Endothelial cell of umbilical vein (primary cell): ENCODE results near the gene HSD3B1. TPM values are rescaled to one million over a fixed set of nuclear protein-coding genes. Genes with fewer than 3 reads are reported as not detected.

Experiments used
- BruUV-seq: library from RNA; stranded (reverse); fragments of 400-500 nt; replicated peaks from 2 replicates; lab custom pipeline; 2021; lab: Mats Ljungman, UMichigan
- CTCF ChIA-PET: fragments of 300-600, 350-600 bp; sonication (Branson Sonifier 250); formaldehyde crosslinking; loops from one replicate; lab custom pipeline; 2021; ENCODE audit warnings: antibody characterized with exemption, inconsistent platforms; lab: Charles Lee
- POLR2A ChIA-PET: fragments of 300-600, 350-600 bp; sonication (Branson Sonifier 250); formaldehyde crosslinking; loops from one replicate; lab custom pipeline; 2021; ENCODE audit warnings: antibody characterized with exemption, inconsistent platforms; lab: Charles Lee
- DNase-seq: peaks from one replicate; pipeline ENCODE4 v3.0.0-alpha.2; 2011; ENCODE audit warnings: low read depth, low spot score
- FAIRE-seq: peaks from 2 replicates; lab custom pipeline; 2011; peaks lifted over from hg19 to GRCh38; lab: Jason Lieb, UNC
- H2AFZ ChIP-seq: 2 replicates; pipeline ENCODE4 v1.6.0; 2012; ENCODE audit warnings: low read depth, low read length, control low read depth, inconsistent platforms
- H3K27ac ChIP-seq: 2 replicates; pipeline ENCODE4 v1.5.1; 2011; ENCODE audit warnings: low read depth, mild to moderate bottlenecking, control low read depth, low read length, moderate library complexity; ENCODE audit not compliant: insufficient read depth
- H3K27me3 ChIP-seq, 2 experiments: 2 replicates each; pipeline versions ENCODE4 v1.6.0 to v1.6.1; 2011; ENCODE audit warnings: low read length in 2 of 2, mixed read lengths in 1 of 2; ENCODE audit not compliant: control insufficient read depth in 2 of 2, insufficient read depth in 2 of 2
- H3K36me3 ChIP-seq, 2 experiments: 2 replicates in 1 of 2; 3 replicates in 1 of 2; pipeline ENCODE4 v1.5.1; 2011; ENCODE audit warnings: low read length in 2 of 2, mild to moderate bottlenecking in 1 of 2, moderate library complexity in 1 of 2; ENCODE audit not compliant: control insufficient read depth in 2 of 2, insufficient read depth in 2 of 2; ENCODE audit errors: extremely low read depth in 1 of 2
- H3K4me1 ChIP-seq: 3 replicates; pipeline ENCODE4 v1.5.1; 2011; ENCODE audit warnings: mild to moderate bottlenecking, low read length; ENCODE audit not compliant: control insufficient read depth, insufficient read depth; ENCODE audit errors: extremely low read depth
- H3K4me2 ChIP-seq: 2 replicates; pipeline ENCODE4 v1.6.1; 2011; ENCODE audit warnings: low read length, control low read depth, mixed read lengths; ENCODE audit not compliant: insufficient read depth
- H3K4me3 ChIP-seq, 3 experiments: fragments of 200-600 bp in 1 of 3; sonication (generic), shearing (Covaris generic) in 1 of 3; replicated peaks in 1 of 3; 2 replicates each; pipeline ENCODE4 v1.5.1; 2011 to 2016; ENCODE audit warnings: control low read depth in 3 of 3, low read length in 3 of 3, mild to moderate bottlenecking in 2 of 3, inconsistent platforms in 1 of 3, low read depth in 1 of 3, moderate library complexity in 1 of 3; ENCODE audit not compliant: insufficient read depth in 1 of 3
- H3K79me2 ChIP-seq: 2 replicates; pipeline ENCODE4 v1.6.0; 2012; ENCODE audit warnings: low read length, inconsistent platforms; ENCODE audit not compliant: control insufficient read depth, insufficient read depth
- H3K9ac ChIP-seq: replicated peaks from 2 replicates; pipeline ENCODE3; 2011; ENCODE audit warnings: low read length, control low read depth; ENCODE audit not compliant: insufficient read depth; ENCODE audit errors: extremely low read depth
- H3K9me1 ChIP-seq: replicated peaks from 3 replicates; pipeline ENCODE4 v1.6.0; 2011; ENCODE audit warnings: mild to moderate bottlenecking, low read length; ENCODE audit not compliant: control insufficient read depth, insufficient read depth; ENCODE audit errors: extremely low read depth
- H3K9me3 ChIP-seq: replicated peaks from 2 replicates; pipeline ENCODE4 v1.5.1; 2012; ENCODE audit warnings: low read length, inconsistent platforms; ENCODE audit not compliant: control insufficient read depth, insufficient read depth
- H4K20me1 ChIP-seq: replicated peaks from 2 replicates; pipeline ENCODE3; 2011; ENCODE audit warnings: mild to moderate bottlenecking, low read length; ENCODE audit not compliant: control insufficient read depth, insufficient read depth; ENCODE audit errors: extremely low read depth
- FOS ChIP-seq: IDR thresholded peaks from 2 replicates; pipeline ENCODE4 v1.6.1; 2011; ENCODE audit warnings: mild to moderate bottlenecking, low read length, moderate library complexity, borderline replicate concordance; ENCODE audit not compliant: insufficient read depth
- GATA2 ChIP-seq: IDR thresholded peaks from 2 replicates; pipeline ENCODE4 v1.7.0; 2011; ENCODE audit warnings: low read depth, mild to moderate bottlenecking, moderate library complexity, mixed read lengths, low read length; ENCODE audit not compliant: insufficient read length, insufficient read depth
- JUN ChIP-seq: IDR thresholded peaks from 2 replicates; pipeline ENCODE4 v1.6.1; 2011; ENCODE audit warnings: borderline replicate concordance, low read depth; ENCODE audit not compliant: insufficient read length, insufficient read depth
- MYC ChIP-seq: IDR thresholded peaks from one replicate; pipeline ENCODE4 v1.6.1; 2011; ENCODE audit warnings: mild to moderate bottlenecking, low read depth, low read length
- POLR2AphosphoS5 ChIP-seq: IDR thresholded peaks from 2 replicates; pipeline ENCODE4 v1.6.1; 2012; ENCODE audit warnings: low read depth, mild to moderate bottlenecking, control low read depth, low read length, moderate library complexity; ENCODE audit not compliant: insufficient read depth
- dilution Hi-C: fragments of 300-500 bp; cut with MboI; formaldehyde crosslinking; loops from one replicate; pipeline ENCODE4 v1.15.0; 2019; ENCODE audit warnings: low sequenced_read_pairs; ENCODE audit not compliant: extremely low pct_ligation_motif_present
- intact Hi-C: fragments of 100-400 bp; cut with micrococcal nuclease; formaldehyde crosslinking; loops from one replicate; pipeline ENCODE4 v1.10.0; 2022
- polyA plus RNA-seq, 4 experiments: library from polyadenylated mRNA; depleted of rRNA in 3 of 4; stranded (reverse) in 3 of 4; unstranded in 1 of 4; fragments of >200 nt; gene quantifications; 2 replicates each; pipeline versions ENCODE4 v1.2.1 to v1.2.3, GENCODE V29; 2011 to 2012; ENCODE audit warnings: missing spikeins in 1 of 4
- total RNA-seq: library from RNA; stranded (reverse); gene quantifications from 2 replicates; pipeline ENCODE4 v1.2.3, GENCODE V29; 2021
- TF ChIP-seq, protein P1 (sequence below), 2 donors: IDR thresholded peaks; 1 replicate in 1 of 2; 2 replicates in 1 of 2; pipeline ENCODE4 v1.5.1; 2011; ENCODE audit warnings: low read length in 2 of 2, mild to moderate bottlenecking in 2 of 2, moderate library complexity in 2 of 2, control low read depth in 1 of 2, inconsistent platforms in 1 of 2, low read depth in 1 of 2; ENCODE audit not compliant: insufficient read depth in 1 of 2; ENCODE audit errors: extremely low read depth in 1 of 2

HSD3B1 gene
- total and polyA plus RNA-seq, 2 donors (not counting 3 experiments of a cell fraction or from before 2014, with no cell fraction given), result not detected

DNA sequence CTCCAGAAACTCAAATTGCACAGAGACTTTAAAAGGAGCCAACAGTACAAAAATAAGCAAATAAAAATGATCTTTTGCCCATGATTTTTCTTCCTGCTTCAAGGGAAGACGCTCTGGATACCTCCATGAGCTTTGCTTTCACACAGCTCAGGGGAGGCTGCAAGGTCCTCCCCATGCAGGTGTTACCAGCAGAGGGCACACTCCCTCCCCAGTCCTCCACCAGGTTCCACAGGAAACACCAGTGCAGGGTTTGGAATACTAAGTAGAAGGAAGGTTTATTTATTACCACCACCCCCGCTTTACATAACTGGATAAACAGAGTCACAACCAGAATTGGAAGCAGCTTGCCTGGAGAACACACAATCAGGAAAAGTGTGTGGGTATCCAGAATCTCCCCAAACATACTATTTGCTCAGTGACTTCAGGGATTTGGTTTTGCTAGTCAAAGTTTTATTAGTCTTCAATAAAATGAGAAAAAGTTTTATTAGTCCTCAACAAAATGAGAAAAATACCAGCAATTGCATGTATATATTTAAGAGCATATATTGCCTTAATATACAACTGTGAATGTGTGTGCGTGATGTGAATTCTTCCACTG, 37.3 kb downstream of the HSD3B1 start:
- Histone ChIP-seq H3K27ac (no peak overlapping the region), H4K20me1 (no peaks in the 10 kb centered on the region), H3K9ac (no peak overlapping the region), H3K36me3 (no peaks in the 10 kb centered on the region), H3K79me2 (no peaks in the 10 kb centered on the region), H3K4me1 (no peaks in the 10 kb centered on the region), H3K9me1 (no peaks in the 10 kb centered on the region), H3K4me3 (no peak overlapping the region), H3K4me2 (no peak overlapping the region), H2AFZ (no peak overlapping the region), H3K9me3 (no peaks in the 10 kb centered on the region), H3K27me3 (peaks cover 2 to 8% of the 10 kb centered on the region in 2 experiments)
- dilution Hi-C loops (no loop called here), intact Hi-C loops (loop anchor here (5.0 kb wide), 1 partner anchor 267 kb away; no protein-coding TSS in a partner anchor)
- DNase-seq, result no peak
- ChIA-PET POLR2A (no interaction called here), CTCF (no interaction called here)
- BruUV-seq, result no TSS peak
- no peak for TF ChIP-seq POLR2AphosphoS5
- TF ChIP-seq, protein P1, sequence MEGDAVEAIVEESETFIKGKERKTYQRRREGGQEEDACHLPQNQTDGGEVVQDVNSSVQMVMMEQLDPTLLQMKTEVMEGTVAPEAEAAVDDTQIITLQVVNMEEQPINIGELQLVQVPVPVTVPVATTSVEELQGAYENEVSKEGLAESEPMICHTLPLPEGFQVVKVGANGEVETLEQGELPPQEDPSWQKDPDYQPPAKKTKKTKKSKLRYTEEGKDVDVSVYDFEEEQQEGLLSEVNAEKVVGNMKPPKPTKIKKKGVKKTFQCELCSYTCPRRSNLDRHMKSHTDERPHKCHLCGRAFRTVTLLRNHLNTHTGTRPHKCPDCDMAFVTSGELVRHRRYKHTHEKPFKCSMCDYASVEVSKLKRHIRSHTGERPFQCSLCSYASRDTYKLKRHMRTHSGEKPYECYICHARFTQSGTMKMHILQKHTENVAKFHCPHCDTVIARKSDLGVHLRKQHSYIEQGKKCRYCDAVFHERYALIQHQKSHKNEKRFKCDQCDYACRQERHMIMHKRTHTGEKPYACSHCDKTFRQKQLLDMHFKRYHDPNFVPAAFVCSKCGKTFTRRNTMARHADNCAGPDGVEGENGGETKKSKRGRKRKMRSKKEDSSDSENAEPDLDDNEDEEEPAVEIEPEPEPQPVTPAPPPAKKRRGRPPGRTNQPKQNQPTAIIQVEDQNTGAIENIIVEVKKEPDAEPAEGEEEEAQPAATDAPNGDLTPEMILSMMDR (IDR thresholded peaks at IDR 0.05; ENCODE audit: extremely low read depth in 1 of 2, insufficient read depth in 1 of 2, low read depth in 1 of 2, low read length in 2 of 2), result peak; percentile 23 to 47
- no peak for FAIRE-seq

DNA sequence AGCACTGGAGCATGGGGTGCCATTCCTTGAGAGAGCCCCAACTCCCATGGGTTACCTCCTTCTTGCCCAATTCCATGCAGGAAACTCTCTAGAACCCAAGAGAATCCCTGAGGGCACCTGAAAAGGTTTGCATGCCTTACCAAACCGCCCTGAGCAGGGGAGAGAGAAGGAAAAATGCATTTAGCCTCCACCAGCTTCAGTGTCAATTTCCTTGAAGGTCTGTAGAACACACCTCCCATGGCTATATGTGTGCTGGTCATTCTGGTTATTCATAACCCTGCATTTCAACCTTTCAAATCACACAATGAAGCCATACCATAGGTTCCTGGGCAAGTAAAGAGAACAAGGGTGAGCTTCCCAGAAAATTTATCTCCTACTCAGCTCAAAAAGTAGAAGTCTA, 39.6 kb downstream of the HSD3B1 start:
- Histone ChIP-seq H3K36me3 (no peaks in the 10 kb centered on the region), H3K4me3 (no peak overlapping the region), H3K9me1 (no peaks in the 10 kb centered on the region), H3K4me2 (no peak overlapping the region), H3K9me3 (no peaks in the 10 kb centered on the region), H3K4me1 (no peaks in the 10 kb centered on the region), H4K20me1 (no peaks in the 10 kb centered on the region), H3K27me3 (peaks cover 2 to 4% of the 10 kb centered on the region in 2 experiments), H3K79me2 (no peaks in the 10 kb centered on the region), H3K27ac (no peak overlapping the region), H2AFZ (no peak overlapping the region), H3K9ac (no peak overlapping the region)
- BruUV-seq, result no TSS peak
- POLR2A ChIA-PET, result no interaction called here
- CTCF ChIA-PET, result interaction anchor here (1.5 kb wide), 1 partner anchor 129 kb away, joined by 4 read pairs; no protein-coding TSS in a partner anchor
- dilution Hi-C loops (no loop called here), intact Hi-C loops (no loop called here)
- DNase-seq, result no peak
- no peak for TF ChIP-seq MYC
- TF ChIP-seq, protein P1 (IDR thresholded peaks at IDR 0.05; ENCODE audit: extremely low read depth in 1 of 2, insufficient read depth in 1 of 2, low read depth in 1 of 2, low read length in 2 of 2), result no peak
- TF ChIP-seq GATA2, result no peak
- TF ChIP-seq JUN, result no peak
- TF ChIP-seq FOS, result no peak
- FAIRE-seq, result no peak
